ENCODE measurements around the gene LYPD3.
A peak's percentile ranks its signal among the peaks of the same experiment; 100 is the strongest.
"Not testable (repeated sequence)": the region's sequence is repeated elsewhere in the genome, so short reads cannot be mapped to it uniquely, and the experiment has no call there.

Gene LYPD3

DNA sequence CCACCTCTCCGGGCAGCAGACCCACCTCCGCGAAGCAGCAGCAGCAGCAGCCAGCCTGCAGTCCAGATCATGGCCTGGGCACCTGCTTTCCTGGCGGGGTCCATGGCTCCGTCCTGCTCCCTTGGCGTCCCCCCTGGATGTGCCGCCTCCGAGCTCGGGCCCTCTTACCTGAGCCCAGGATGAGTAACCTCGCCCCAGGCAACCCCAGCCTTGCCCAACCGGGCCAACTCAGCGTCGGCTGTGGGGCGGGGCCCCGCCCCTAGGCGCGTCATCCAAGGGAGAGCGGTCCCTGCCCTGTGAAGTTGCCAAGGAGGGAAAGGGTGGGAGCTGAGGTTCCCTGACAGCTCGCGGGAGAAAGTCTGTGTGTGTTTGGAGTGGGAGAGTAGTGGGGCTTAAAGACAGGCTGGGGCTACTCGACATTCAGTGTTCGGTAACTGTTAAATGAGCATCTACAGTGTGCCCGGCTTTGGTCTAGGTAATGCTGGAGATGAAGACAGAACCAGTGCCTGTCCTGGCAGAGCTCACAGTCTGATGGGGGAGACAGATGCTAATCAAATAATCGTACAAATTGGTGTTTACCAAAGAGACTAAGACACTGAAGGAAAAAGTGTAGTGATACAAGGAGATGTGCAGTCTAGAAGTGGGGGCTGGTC, at the start of gene LYPD3:
Gene LYPD3, minus strand, starts transcription at position 141 of the 653 bp plus-strand sequence. Its CDS starts 37 bp downstream, at position 104.
- DNase-seq (ENCODE audit: low read depth): no peak

- not testable (repeated sequence) for DNase-seq (ENCODE audit: low read depth)
Measured at GRCh38 chr19:43512399-43512798, 47.0 kb upstream of the LYPD3 start.

DNA sequence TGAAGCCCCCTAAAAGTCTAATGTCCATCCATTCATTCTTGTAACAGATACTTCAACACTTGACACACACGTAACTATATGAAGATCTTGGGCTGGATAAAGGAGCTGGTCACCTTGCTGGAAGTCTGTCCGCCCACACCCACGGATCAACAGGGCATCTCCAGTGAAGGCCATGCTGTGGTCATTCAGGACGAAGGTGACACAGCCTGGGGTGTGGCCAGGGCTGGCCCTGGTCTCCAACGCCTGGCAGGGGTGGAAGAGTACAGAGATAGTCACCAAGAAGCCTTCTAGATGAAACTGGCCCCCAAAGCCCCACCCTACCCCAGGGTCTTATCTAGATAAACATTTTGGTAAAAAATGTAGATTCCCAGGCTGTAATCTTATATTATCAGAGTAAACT, 45.9 kb upstream of the LYPD3 start:
- DNase-seq (ENCODE audit: low read depth): no peak

DNA sequence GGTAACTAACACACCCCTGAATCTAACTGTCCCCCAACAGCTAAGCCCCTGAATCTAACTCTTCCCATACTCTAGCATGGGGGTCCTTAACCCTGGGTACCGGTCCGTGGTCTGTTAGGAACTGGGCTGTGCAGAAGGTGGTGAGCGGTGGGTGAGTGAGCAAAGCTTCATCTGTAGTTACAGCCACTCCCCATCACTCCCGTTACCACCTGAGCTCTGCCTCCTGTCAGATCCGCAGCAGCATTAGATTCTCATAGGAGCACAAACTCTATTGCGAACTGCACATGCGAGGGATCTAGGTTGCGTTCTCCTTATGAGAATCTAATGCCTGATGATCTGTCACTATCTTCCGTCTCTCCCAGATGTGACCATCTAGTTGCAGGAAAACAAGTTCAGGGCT, 45.3 kb upstream of the LYPD3 start:
- no peak for DNase-seq (ENCODE audit: low read depth)

DNA sequence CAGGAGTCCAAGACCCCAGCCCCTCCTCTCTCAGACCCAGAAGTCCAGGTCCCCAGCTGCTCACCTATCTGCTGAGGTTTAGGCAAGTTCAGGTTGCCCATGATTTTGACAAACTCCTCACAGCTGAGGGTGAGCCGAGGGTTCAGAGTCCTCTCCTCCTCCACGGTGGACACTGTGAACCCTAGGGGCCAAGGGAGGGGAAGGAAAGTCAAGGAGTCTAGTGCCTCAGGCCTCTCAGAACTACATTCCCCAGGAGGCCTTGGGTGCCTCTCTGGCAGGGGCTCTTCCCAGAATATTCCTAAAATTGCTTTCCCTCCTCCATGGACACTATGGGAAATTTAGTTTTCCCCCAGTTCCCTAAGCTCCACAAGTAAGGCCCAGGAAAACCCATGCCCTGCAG, 42.5 kb upstream of the LYPD3 start:
- no peak for DNase-seq (ENCODE audit: low read depth)

DNA sequence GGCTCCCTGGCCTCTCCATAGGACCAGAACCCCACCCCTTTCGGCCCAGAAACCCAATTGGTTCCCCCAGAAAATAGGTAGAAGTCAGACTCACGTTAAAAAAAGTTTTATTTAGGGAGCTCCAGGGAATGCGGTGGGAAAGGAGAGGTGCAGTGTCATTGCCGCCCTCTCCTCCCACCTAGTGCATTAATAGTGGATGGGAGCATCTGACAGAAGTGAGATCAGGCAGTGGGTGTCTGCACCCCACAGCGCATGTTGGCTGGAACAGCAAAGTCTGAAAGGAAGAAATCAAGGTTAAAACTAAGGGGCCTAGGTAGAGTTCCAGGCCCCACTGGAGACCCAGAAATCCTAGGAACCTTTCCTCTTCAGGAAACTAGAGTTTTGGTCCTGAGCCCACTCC, 41.2 kb upstream of the LYPD3 start:
- no peak for DNase-seq (ENCODE audit: low read depth)

- DNase-seq (ENCODE audit: low read depth): no peak
Measured at GRCh38 chr19:43505941-43506340, 40.5 kb upstream of the LYPD3 start.

DNA sequence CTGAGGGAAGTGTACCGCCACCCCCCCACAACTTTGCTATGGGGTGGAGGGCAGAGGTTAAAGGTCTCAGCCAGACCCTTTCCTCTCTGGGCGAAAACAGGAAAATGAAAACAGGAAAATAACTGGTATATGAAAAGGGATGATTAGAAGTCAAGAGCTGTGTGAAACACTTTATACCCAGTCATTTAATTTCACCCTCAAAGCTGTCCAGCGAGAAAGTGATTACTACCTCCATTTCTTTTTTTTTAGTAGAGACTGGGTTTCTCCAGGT, 39.7 kb upstream of the LYPD3 start:
- no peak for DNase-seq (ENCODE audit: low read depth)

DNA sequence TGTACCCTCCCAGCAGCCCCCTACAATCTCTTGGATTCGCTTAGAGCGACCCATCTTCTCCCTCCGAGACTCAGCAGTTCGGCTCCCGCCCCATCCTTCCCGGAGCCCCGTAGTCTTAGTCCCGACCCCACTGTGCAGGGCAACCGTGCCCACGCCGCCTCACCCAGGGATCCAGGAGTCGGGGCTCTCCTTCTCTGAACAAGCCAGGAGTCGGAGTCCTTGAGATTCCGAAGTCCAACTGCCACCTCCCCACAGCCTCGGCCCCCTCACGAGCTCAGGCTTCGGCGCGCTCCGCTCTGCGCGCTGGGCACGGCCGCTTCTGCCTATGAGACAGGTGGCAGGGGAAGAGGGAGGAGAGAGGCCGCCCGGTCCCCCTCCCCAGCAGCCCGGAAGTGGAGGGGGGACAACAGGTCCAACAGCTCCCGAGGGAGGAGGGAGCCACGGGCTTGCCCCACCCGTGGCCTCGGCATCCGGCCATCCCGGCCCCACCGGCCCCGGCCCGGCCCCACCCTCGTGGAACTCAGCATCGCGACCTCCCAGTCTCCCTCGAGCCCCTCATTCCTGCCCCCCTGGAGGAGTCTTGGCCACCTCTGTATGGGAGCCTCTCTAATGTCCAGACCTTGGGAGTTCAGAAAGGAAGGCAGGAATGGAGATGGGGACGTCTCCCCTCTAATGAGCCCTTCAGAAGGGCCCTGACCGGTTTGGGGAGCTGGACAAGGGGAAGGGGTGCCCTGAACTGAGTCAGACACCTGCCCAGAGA, 39.2 kb upstream of the LYPD3 start, which contains the start of gene PHLDB3:
Gene PHLDB3, minus strand, starts transcription at position 321 of the 760 bp plus-strand sequence. CDS start 628 bp downstream, outside the sequence.
- DNase-seq (ENCODE audit: low read depth): no peak

DNA sequence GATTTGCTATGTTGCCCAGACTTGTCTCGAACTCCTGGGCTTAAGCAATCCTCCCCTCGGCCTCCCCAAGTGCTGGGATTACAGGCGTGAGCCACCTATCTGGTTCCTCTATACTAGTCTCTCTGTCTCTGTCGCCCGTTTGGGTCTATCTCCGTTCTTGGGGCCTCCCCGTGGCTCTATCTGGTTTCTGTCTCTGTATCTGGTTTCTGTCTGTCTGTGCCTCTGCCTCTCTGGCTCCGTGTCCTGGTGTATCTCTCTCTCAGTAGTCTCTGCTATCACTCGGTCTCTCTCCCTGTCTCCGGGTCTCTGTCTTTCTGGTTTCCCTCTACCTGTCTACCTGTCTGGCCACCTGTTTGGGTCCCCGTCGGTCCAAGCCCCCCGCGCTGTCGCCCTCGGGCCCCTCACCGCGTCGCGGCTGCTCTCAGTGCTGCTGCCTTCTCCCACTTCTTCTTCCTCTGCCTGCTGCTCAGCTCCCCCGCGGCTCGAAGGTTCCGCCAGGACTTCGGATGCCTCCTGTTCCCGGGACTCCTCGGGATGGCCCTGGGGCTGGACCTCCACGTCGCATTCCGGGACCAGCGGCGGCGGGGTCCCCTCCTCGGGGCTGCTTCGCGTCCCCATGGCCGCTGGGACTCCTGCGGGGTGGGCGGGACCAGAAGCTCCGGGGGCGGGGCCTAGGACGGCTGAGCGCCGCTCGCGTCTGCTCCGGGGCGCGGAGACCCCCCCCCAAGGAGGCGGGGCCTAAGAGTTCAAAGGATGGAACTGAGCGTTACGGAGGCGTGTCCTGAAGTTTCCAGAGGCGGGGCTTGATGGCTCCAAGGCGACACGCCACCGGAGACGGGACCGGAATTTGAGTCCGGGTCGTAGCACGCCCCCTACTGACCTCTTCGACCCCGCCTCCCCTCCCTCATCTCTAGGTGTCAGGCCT, 38.4 kb upstream of the LYPD3 start:
- peak; percentile 97 for DNase-seq (ENCODE audit: low read depth)

GRCh38 chr19:43502419-43502976, 37.1 kb upstream of the LYPD3 start:
- no peak for DNase-seq (ENCODE audit: low read depth)

DNA sequence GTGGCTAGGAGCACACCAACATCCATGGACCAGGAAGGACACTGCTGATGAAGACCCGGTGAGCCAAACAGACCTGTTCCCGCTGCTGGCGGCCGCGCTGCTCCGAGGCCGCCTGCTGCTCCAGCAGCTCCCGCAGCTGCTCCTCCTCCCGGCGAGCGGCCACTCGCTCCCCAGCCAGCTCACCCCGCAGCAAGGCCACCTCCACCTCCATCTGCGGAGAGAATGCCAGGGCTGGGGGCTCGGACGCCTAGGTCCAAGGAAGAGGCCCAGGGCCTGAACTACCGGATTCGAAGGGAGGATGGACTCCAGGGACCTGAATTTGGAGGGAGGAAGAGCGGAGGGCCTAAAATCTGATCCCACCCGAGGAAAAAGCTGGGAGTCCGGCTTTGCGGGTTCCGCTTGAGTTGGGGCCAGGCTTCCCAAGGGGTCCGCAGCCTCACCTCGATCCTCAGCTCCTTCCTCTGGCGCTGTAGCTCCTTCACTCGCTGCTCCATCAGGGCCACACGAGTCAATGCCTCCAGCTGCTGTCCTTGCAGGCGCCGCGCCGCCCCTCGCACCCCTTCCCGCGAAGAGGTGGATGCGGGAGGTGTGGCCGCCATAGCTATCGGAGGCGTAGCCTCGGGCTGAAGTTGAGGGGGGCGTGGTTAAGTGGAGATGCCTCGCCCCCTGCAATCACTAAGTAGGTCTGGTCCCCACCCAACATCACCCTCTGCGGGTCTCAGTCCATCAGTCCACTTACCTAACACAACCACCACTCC, 36.4 kb upstream of the LYPD3 start:
- no peak for DNase-seq (ENCODE audit: low read depth)

DNA sequence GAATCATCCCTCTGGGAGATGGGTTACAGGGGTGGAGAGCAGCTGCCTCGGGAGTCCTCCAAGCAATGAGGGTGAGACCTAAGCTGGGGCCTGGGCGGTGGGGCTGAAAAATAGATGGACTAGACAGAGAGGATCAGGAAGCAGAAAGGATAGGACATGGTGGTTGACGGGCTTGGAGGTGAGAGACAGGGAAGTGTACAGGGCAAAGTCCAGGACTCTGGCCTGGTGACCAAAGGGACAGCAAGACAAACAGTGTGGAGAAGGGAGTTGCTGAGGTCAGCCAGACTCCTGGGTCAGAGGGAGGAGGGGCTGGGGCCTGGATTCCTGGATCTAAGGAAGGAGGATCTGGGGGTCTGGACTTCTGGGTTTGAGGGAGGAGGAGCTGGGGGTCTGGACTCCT, 33.6 kb upstream of the LYPD3 start:
- no peak for DNase-seq (ENCODE audit: low read depth)

DNA sequence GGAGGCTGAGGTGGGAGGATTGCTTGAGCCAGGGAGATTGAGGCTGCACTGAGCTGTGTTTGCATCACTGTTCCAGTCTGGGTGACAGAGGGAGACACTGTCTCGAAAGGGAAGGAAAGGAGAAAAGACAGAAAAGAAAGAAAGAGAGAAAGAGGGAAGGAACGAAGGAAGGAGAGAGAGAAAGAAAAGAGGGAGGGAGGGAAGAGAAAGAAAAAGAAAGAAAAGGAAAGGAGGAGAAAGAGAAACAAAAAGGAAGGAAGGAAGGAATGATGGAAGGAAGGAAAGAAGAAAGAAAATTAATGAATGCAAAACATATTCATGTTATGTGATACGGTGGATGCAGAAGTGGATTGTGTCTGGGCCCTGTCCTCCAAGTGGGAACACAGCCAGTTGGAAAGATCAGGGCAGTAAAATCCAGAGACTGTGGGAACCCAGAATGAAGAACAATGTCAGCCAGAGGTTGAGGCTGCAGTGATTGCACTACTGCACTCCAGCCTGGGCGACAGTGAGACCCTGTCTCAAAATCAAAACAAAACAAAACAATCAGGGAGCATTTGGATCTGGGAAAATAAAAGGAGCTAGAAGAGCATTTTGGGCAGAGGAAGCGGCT, 32.9 kb upstream of the LYPD3 start:
- no peak for DNase-seq (ENCODE audit: low read depth)

GRCh38 chr19:43496960-43497359, 31.6 kb upstream of the LYPD3 start:
- no peak for DNase-seq (ENCODE audit: low read depth)

DNA sequence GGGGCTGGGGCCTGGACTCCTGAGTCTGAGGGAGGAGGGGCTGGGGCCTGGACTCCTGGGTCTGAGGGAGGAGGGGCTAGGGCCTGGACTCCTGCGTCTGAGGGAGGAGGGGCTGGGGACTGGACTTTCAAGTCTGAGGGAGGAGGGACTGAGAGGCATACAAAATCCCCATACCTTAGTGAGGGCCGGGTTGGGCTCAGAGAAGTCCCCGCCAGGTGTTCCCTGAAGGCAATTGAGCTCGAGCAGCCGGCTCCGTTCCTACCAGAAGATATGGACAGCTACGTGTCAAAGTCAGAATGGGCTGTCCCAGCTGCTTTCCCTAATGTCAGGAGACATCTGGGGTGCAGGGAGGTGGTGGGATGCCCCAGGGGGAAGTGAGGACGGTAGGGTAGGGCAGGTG, 29.7 kb upstream of the LYPD3 start:
- DNase-seq (ENCODE audit: low read depth): no peak

DNA sequence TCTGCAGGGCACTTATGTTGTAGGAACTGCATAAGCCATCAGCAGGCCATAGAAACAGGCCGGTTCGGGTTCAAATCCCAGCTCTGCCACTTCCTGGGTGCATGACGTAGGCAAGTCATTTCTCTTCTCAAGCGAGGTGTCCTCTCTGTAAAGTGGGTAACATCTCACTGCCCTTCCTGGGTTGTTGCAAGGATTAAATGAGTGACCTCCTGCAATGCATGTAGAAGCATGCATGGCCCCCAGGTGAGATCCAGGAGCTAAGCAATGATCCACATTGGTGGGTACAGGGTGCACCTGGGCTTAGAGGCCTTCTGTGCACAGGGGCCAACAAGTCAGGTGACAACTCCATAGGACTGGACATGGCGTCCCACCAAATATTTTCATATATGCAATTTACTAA, 25.4 kb upstream of the LYPD3 start:
- no peak for DNase-seq (ENCODE audit: low read depth)

DNA sequence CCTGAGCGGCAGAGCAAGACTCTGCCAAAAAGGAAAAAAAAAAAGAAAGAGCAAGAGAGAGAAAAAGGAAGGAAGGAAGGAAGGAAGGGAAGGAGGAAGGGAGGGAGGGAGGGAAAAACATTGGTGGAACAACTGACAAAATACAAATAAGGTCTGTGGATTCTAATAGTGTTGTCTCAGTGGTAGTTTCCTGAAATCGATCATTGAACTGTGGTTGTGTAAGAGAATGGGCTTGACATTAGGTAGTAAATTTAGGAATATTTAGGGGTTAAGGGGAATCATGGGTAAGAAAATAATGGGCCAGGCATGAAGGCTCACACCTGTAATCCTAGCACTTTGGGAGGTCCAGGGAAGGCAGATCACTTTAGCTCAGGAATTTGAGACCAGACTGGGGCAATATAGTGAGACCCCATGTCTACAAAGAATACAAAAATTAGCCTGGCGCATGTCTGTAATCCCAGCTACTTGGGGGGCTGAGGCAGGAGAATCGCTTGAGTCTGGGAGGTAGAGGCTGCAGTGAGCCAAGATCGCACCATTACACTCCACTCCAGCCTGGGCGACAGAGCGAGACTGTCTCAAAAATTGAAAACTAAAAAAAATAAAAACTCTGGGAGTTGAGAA, 24.7 kb upstream of the LYPD3 start:
- DNase-seq (ENCODE audit: low read depth): no peak

- DNase-seq (ENCODE audit: low read depth): no peak
Measured at GRCh38 chr19:43489310-43489709, 23.9 kb upstream of the LYPD3 start.

- no peak for DNase-seq (ENCODE audit: low read depth)
Measured at GRCh38 chr19:43488179-43488578, 22.8 kb upstream of the LYPD3 start.

GRCh38 chr19:43486412-43486811, 21.0 kb upstream of the LYPD3 start:
- DNase-seq (ENCODE audit: low read depth): no peak
